RCC 7860 (cell line): Measurements from ENCODE around the gene MEF2B.
"Not testable (repeated sequence)": the region's sequence is repeated elsewhere in the genome, so short reads cannot be mapped to it uniquely, and the experiment has no call there.

Source experiments
- DNase-seq: peaks from one replicate; pipeline ENCODE4 v3.0.0-alpha.2; 2015; ENCODE audit warnings: low spot score
- FAIRE-seq: peaks from 2 replicates; lab custom pipeline; 2012; peaks lifted over from hg19 to GRCh38; lab: Jason Lieb, UNC

MEF2B gene

GRCh38 chr19:19102566-19102965 is 67.5 kb downstream of the MEF2B start:
- not testable (repeated sequence) for FAIRE-seq, DNase-seq

GRCh38 chr19:19101540-19101939 is 68.5 kb downstream of the MEF2B start:
- FAIRE-seq, result no peak

GRCh38 chr19:19098703-19099632 is 71.1 kb downstream of the MEF2B start:
- FAIRE-seq (no peak), DNase-seq (no peak)

More at GRCh38 chr19:19101540-19101939, 68.5 kb downstream of the MEF2B start:
- no peak for DNase-seq

- FAIRE-seq, result no peak
- no peak for DNase-seq
Observed at GRCh38 chr19:19098084-19098702, 71.9 kb downstream of the MEF2B start.

- FAIRE-seq, result no peak
- no peak for DNase-seq
Observed at GRCh38 chr19:19096641-19097627, 73.1 kb downstream of the MEF2B start.

GRCh38 chr19:19095691-19096090 is 74.4 kb downstream of the MEF2B start:
- no peak for DNase-seq
- no peak for FAIRE-seq
